IMR-90 (cell line): ENCODE data around the gene WNK3. TPM values are rescaled to one million over a fixed set of nuclear protein-coding genes. Genes with fewer than 3 reads are reported as not detected.

Experiments used
- ATAC-seq: fragments of 200-7000 bp; cut with Tn5 transposase; 2 replicates; pipeline ENCODE4 v1.9.1; 2020; ENCODE audit warnings: low read depth, mild to moderate bottlenecking, moderate library complexity
- BruUV-seq: library from RNA; stranded (reverse); fragments of 400-500 nt; replicated peaks from 2 replicates; lab custom pipeline; 2021; lab: Mats Ljungman, UMichigan
- CTCF ChIA-PET: fragments of 300-600 bp; formaldehyde crosslinking; extraction: SDS; loops from one replicate; lab custom pipeline; 2021; ENCODE audit warnings: antibody characterized with exemption; lab: Yijun Ruan, JAX
- POLR2A ChIA-PET: fragments of 300-600 bp; sonication (Branson Sonifier 250); formaldehyde crosslinking; loops from one replicate; lab custom pipeline; 2022; ENCODE audit warnings: antibody characterized with exemption; ENCODE audit not compliant: unreplicated experiment; lab: Charles Lee
- DNase-seq: peaks from one replicate; pipeline ENCODE4 v3.0.0; 2013
- H2AFZ ChIP-seq: replicated peaks from 2 replicates; pipeline ENCODE3; 2013; ENCODE audit warnings: low read length, mild to moderate bottlenecking; ENCODE audit not compliant: poor library complexity
- H2AK5ac ChIP-seq: 2 replicates; pipeline ENCODE4 v1.6.1; 2013; ENCODE audit warnings: low read depth, low read length, inconsistent platforms
- H2AK9ac ChIP-seq: replicated peaks from 2 replicates; pipeline ENCODE3; 2013; ENCODE audit warnings: mild to moderate bottlenecking, low read depth, low read length, moderate library complexity; ENCODE audit not compliant: poor library complexity
- H2BK120ac ChIP-seq: 2 replicates; pipeline ENCODE4 v1.6.1; 2013; ENCODE audit warnings: low read depth, low read length, inconsistent platforms
- H2BK15ac ChIP-seq: 3 replicates; pipeline ENCODE4 v1.6.1; 2013; ENCODE audit warnings: low read depth, low read length, inconsistent platforms
- H2BK20ac ChIP-seq: 2 replicates; pipeline ENCODE4 v1.6.1; 2013; ENCODE audit warnings: low read depth, mild to moderate bottlenecking, inconsistent platforms, low read length, moderate library complexity
- H2BK5ac ChIP-seq: 2 replicates; pipeline ENCODE4 v1.6.1; 2013; ENCODE audit warnings: mild to moderate bottlenecking, low read depth, low read length, inconsistent platforms; ENCODE audit not compliant: poor library complexity, severe bottlenecking
- H3K14ac ChIP-seq: replicated peaks from 2 replicates; pipeline ENCODE4 v1.6.1; 2013; ENCODE audit warnings: low read depth, low read length, inconsistent platforms
- H3K18ac ChIP-seq: 2 replicates; pipeline ENCODE4 v1.6.1; 2013; ENCODE audit warnings: low read depth, low read length, control low read depth
- H3K23ac ChIP-seq: 2 replicates; pipeline ENCODE4 v1.6.1; 2013; ENCODE audit warnings: low read depth, low read length, inconsistent platforms
- H3K27ac ChIP-seq: 2 replicates; pipeline ENCODE4 v1.5.1; 2013; ENCODE audit warnings: mild to moderate bottlenecking, control low read depth, low read length; ENCODE audit not compliant: insufficient read depth
- H3K27me3 ChIP-seq: 2 replicates; pipeline ENCODE4 v1.6.1; 2013; ENCODE audit warnings: low read length; ENCODE audit not compliant: control insufficient read depth, insufficient read depth
- H3K36me3 ChIP-seq: 2 replicates; pipeline ENCODE4 v1.6.1; 2013; ENCODE audit warnings: low read length, mixed read lengths; ENCODE audit not compliant: control insufficient read depth, insufficient read depth
- H3K4ac ChIP-seq: 2 replicates; pipeline ENCODE4 v1.6.1; 2013; ENCODE audit warnings: low read depth, low read length, inconsistent platforms
- H3K4me1 ChIP-seq: 2 replicates; pipeline ENCODE4 v1.6.1; 2013; ENCODE audit warnings: low read length, mixed read lengths; ENCODE audit not compliant: control insufficient read depth, insufficient read depth
- H3K4me2 ChIP-seq: 2 replicates; pipeline ENCODE4 v1.6.1; 2013; ENCODE audit warnings: low read depth, mild to moderate bottlenecking, control low read depth, low read length, moderate library complexity
- H3K4me3 ChIP-seq: 2 replicates; pipeline ENCODE4 v1.5.1; 2013; ENCODE audit warnings: low read depth, mild to moderate bottlenecking, control low read depth, low read length, moderate library complexity; ENCODE audit not compliant: insufficient read depth
- H3K56ac ChIP-seq: 2 replicates; pipeline ENCODE4 v1.6.1; 2013; ENCODE audit warnings: low read length, inconsistent platforms; ENCODE audit not compliant: insufficient read depth; ENCODE audit errors: extremely low read depth
- H3K79me1 ChIP-seq, 2 experiments: 2 replicates each; pipeline ENCODE4 v1.6.1; 2013; ENCODE audit warnings: low read length in 2 of 2, inconsistent platforms in 1 of 2, low read depth in 1 of 2
- H3K9ac ChIP-seq: 2 replicates; pipeline ENCODE4 v1.6.1; 2013; ENCODE audit warnings: low read depth, low read length, control low read depth
- H3K9me1 ChIP-seq: 2 replicates; pipeline ENCODE4 v1.6.1; 2013; ENCODE audit warnings: low read length, inconsistent platforms; ENCODE audit not compliant: insufficient read depth
- H3K9me3 ChIP-seq: 2 replicates; pipeline ENCODE4 v1.6.1; 2013; ENCODE audit warnings: low read length; ENCODE audit not compliant: control insufficient read depth, insufficient read depth
- H4K20me1 ChIP-seq: 2 replicates; pipeline ENCODE4 v1.6.1; 2013; ENCODE audit warnings: low read length, inconsistent platforms; ENCODE audit not compliant: insufficient read depth
- H4K5ac ChIP-seq: 2 replicates; pipeline ENCODE4 v1.6.1; 2013; ENCODE audit warnings: mild to moderate bottlenecking, low read depth, low read length, control low read depth
- H4K8ac ChIP-seq, 2 experiments: 2 replicates each; pipeline ENCODE4 v1.6.1; 2013; ENCODE audit warnings: low read depth in 2 of 2, low read length in 2 of 2, control low read depth in 1 of 2, inconsistent platforms in 1 of 2
- H4K91ac ChIP-seq: 2 replicates; pipeline ENCODE4 v1.6.1; 2013; ENCODE audit warnings: low read depth, low read length, inconsistent platforms; ENCODE audit not compliant: insufficient read depth
- CEBPB ChIP-seq: IDR thresholded peaks from 2 replicates; pipeline ENCODE4 v1.6.1; 2012; ENCODE audit warnings: low read depth, low read length, improper control_type of control experiment
- CHD1 ChIP-seq: IDR thresholded peaks from 2 replicates; pipeline ENCODE4 v1.6.1; 2012; ENCODE audit warnings: low read depth, low read length, improper control_type of control experiment
- FOS ChIP-seq: fragments of 150-350 bp; IDR thresholded peaks from 2 replicates; pipeline ENCODE4 v1.6.1; 2016; ENCODE audit warnings: low read depth, low read length
- MAFK ChIP-seq: IDR thresholded peaks from 2 replicates; pipeline ENCODE4 v1.6.1; 2012; ENCODE audit warnings: low read depth, low read length, improper control_type of control experiment
- MAZ ChIP-seq: IDR thresholded peaks from 2 replicates; pipeline ENCODE4 v1.6.1; 2012; ENCODE audit warnings: low read depth, mild to moderate bottlenecking, low read length, improper control_type of control experiment, moderate library complexity, borderline replicate concordance
- POLR2A ChIP-seq: IDR thresholded peaks from 2 replicates; pipeline ENCODE4 v1.6.1; 2012; ENCODE audit warnings: mild to moderate bottlenecking, low read depth, low read length
- RCOR1 ChIP-seq: IDR thresholded peaks from 2 replicates; pipeline ENCODE4 v1.6.1; 2012; ENCODE audit warnings: mild to moderate bottlenecking, low read length, improper control_type of control experiment; ENCODE audit not compliant: insufficient replicate concordance
- RFX5 ChIP-seq: IDR thresholded peaks from 2 replicates; pipeline ENCODE4 v1.8.0; 2012; ENCODE audit warnings: low read depth, mild to moderate bottlenecking, low read length, moderate library complexity
- SMC3 ChIP-seq: fragments of 150-350 bp; IDR thresholded peaks from 2 replicates; pipeline ENCODE4 v1.6.1; 2016; ENCODE audit warnings: low read depth, mild to moderate bottlenecking, antibody characterized with exemption, low read length, moderate library complexity
- WGBS, 2 experiments: methylation state at CpG; one replicate each; pipeline versions ENCODE4 v1.1.5 to v1.1.7; 2013; ENCODE audit warnings: missing lambda C conversion rate in 2 of 2; ENCODE audit not compliant: insufficient read length in 1 of 2; ENCODE audit errors: extremely low coverage in 2 of 2; 5-methylcytosine and 5-hydroxymethylcytosine counted together
- dilution Hi-C: fragments of 300-500 bp; cut with HindIII; formaldehyde crosslinking; loops from one replicate; pipeline ENCODE4 v1.14.3; 2018; ENCODE audit warnings: low sequenced_read_pairs; ENCODE audit not compliant: unreplicated experiment
- in situ Hi-C: fragments of 300-500 bp; cut with MboI; formaldehyde crosslinking; loops from 3 replicates; pipeline ENCODE4 v1.14.3; 2019; ENCODE audit warnings: low sequenced_read_pairs, inconsistent platforms, mixed read lengths
- intact Hi-C: fragments of 100-400 bp; cut with micrococcal nuclease; formaldehyde crosslinking; loops from 2 replicates; pipeline ENCODE4 v1.10.0; 2022
- polyA plus RNA-seq, 3 experiments: library from polyadenylated mRNA; depleted of rRNA; stranded (reverse); fragments of >200 nt; gene quantifications; 2 replicates each; pipeline ENCODE4 v1.2.3, GENCODE V29; 2012; ENCODE audit warnings: low replicate concordance in 1 of 3
- total RNA-seq: library from RNA; depleted of rRNA; stranded (reverse); fragments of >200 nt; gene quantifications from 2 replicates; pipeline ENCODE4 v1.2.3, GENCODE V29; 2012
- TF ChIP-seq, protein P1 (sequence below): fragments of 150-350 bp; IDR thresholded peaks from 2 replicates; pipeline ENCODE4 v1.6.1; 2016; ENCODE audit warnings: low read depth, mild to moderate bottlenecking, low read length, moderate library complexity, borderline replicate concordance
- TF ChIP-seq, protein P2 (sequence below): conservative IDR thresholded peaks from 2 replicates; pipeline ENCODE4 v1.5.1; 2012; ENCODE audit warnings: mild to moderate bottlenecking, low read depth, low read length, improper control_type of control experiment
- TF ChIP-seq, protein P3 (sequence below): fragments of 150-350 bp; IDR thresholded peaks from 2 replicates; pipeline ENCODE4 v1.6.1; 2017; ENCODE audit warnings: mild to moderate bottlenecking, antibody characterized with exemption, low read length, low read depth

WNK3 gene
- total and polyA plus RNA-seq, 2 of the 4 experiments (the other 2 are of a cell fraction): 0.15 to 1.4 TPM

DNA sequence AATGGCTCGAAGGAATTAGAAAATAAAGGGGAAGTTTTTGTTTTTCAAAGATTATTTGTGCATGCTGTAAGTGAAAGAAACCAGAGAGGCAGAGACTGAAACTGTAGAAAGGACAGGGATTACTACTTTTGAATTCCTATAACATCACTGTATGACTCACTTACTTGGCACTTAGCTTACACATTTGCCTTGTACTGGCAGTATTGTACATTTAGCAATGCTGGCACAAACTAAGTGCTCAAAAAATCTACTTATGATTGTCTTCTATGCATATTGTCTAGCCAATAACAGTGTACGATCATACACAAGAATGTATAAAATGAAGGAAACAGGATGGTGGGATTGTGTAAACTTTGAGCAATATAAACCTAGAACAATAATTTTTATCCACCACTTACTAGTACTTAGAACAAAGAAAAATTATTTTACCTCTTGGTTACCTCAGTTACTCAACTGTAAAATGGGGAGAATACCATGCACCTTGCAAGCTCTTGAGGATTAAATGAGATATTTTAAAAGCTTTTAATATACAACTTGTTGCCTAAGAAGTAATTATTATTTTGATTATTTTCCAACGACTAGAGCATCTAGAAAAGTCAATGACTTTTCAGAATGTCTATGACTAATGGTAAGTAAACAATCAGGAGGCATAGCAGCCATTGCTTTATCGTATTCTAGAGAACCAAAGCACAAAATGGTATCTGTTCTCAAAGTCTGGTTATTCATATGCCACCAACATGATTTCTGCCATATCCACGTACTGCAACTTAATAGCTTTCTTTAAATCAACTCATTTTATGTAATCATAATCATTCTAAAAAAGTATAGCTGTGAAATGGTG lies 179.5 kb downstream of the WNK3 start:
- H3K9ac ChIP-seq: peak overlapping the region; percentile 46; the same call in 1 of the 2 replicates
- CTCF ChIA-PET: interaction anchor here (0.7 kb wide), 1 partner anchor 11 kb away, joined by 5 read pairs; no protein-coding TSS in a partner anchor
- no peak overlapping the region for H4K5ac ChIP-seq
- TF ChIP-seq RFX5 (no peak), FOS (peak; percentile 39; the same call in 1 of the 2 replicates), CEBPB (peak; percentile 60), MAFK (peak; percentile 52), CHD1 (no peak), POLR2A (no peak), SMC3 (no peak), MAZ (no peak), RCOR1 (no peak)
- TF ChIP-seq, protein P1, sequence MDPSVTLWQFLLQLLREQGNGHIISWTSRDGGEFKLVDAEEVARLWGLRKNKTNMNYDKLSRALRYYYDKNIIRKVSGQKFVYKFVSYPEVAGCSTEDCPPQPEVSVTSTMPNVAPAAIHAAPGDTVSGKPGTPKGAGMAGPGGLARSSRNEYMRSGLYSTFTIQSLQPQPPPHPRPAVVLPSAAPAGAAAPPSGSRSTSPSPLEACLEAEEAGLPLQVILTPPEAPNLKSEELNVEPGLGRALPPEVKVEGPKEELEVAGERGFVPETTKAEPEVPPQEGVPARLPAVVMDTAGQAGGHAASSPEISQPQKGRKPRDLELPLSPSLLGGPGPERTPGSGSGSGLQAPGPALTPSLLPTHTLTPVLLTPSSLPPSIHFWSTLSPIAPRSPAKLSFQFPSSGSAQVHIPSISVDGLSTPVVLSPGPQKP: no peak
- TF ChIP-seq, protein P2, sequence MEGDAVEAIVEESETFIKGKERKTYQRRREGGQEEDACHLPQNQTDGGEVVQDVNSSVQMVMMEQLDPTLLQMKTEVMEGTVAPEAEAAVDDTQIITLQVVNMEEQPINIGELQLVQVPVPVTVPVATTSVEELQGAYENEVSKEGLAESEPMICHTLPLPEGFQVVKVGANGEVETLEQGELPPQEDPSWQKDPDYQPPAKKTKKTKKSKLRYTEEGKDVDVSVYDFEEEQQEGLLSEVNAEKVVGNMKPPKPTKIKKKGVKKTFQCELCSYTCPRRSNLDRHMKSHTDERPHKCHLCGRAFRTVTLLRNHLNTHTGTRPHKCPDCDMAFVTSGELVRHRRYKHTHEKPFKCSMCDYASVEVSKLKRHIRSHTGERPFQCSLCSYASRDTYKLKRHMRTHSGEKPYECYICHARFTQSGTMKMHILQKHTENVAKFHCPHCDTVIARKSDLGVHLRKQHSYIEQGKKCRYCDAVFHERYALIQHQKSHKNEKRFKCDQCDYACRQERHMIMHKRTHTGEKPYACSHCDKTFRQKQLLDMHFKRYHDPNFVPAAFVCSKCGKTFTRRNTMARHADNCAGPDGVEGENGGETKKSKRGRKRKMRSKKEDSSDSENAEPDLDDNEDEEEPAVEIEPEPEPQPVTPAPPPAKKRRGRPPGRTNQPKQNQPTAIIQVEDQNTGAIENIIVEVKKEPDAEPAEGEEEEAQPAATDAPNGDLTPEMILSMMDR: no peak
- TF ChIP-seq, protein P3, sequence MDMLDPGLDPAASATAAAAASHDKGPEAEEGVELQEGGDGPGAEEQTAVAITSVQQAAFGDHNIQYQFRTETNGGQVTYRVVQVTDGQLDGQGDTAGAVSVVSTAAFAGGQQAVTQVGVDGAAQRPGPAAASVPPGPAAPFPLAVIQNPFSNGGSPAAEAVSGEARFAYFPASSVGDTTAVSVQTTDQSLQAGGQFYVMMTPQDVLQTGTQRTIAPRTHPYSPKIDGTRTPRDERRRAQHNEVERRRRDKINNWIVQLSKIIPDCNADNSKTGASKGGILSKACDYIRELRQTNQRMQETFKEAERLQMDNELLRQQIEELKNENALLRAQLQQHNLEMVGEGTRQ: no peak
- no peak overlapping the region for H2BK15ac ChIP-seq
- in situ Hi-C loops (no loop called here), intact Hi-C loops (loop anchor here (1.0 kb wide), 1 partner anchor 262 kb away; the partner anchor contains the start of gene TSR2), dilution Hi-C loops (no loop called here)
- no peaks in the 10 kb centered on the region for H3K27me3 ChIP-seq
- H3K36me3 ChIP-seq: peaks cover 4% of the 10 kb centered on the region
- POLR2A ChIA-PET: no interaction called here
- H3K79me1 ChIP-seq: peaks cover 5 to 25% of the 10 kb centered on the region in 2 experiments; a peak in 3 of 4 replicates
- H3K14ac ChIP-seq: no peak overlapping the region
- DNase-seq (peak; percentile 82), ATAC-seq (peak; percentile 50)
- no peak overlapping the region; the same call in 1 of the 2 replicates for H3K18ac ChIP-seq
- no peak overlapping the region for H2AK9ac ChIP-seq
- H2AFZ ChIP-seq: no peak overlapping the region
- H3K9me3 ChIP-seq: no peaks in the 10 kb centered on the region
- 0 out of 2 replicates have a peak overlapping the region, but pooled peaks have one; percentile 8 for H3K56ac ChIP-seq
- no peaks in the 10 kb centered on the region; the same call in 1 of the 2 replicates for H4K20me1 ChIP-seq
- no peak overlapping the region for H4K8ac ChIP-seq
- H3K4me3 ChIP-seq: peak overlapping the region; percentile 32; the same call in 1 of the 2 replicates
- peaks cover 2% of the 10 kb centered on the region; the same call in 1 of the 2 replicates for H3K9me1 ChIP-seq
- BruUV-seq: no TSS peak
- H3K4me2 ChIP-seq: peak overlapping the region; percentile 99
- no peak overlapping the region for H3K27ac ChIP-seq
- peaks cover 5% of the 10 kb centered on the region for H3K4me1 ChIP-seq
- H4K91ac ChIP-seq: no peak overlapping the region
- no peak overlapping the region for H2AK5ac ChIP-seq
- H2BK5ac ChIP-seq: peak overlapping the region; percentile 85
- no peak overlapping the region for H3K23ac ChIP-seq
- 100% methylated on average over 1 of the region's 5 CpGs; no CpG with 5 or more reads in 1 of the 2 experiments for WGBS, 2 experiments
- no peak overlapping the region for H2BK20ac ChIP-seq
- H2BK120ac ChIP-seq: no peak overlapping the region
- H3K4ac ChIP-seq: no peak overlapping the region
